H9 (cell line): ENCODE results near the gene PPIL6. TPM values are rescaled to one million over a fixed set of nuclear protein-coding genes. Genes with fewer than 3 reads are reported as not detected.

Source experiments
- DNase-seq: peaks from one replicate; pipeline ENCODE4 v3.0.0-alpha.2; 2017
- H2AFZ ChIP-seq: one replicate; pipeline ENCODE4 v1.6.1; 2013; ENCODE audit warnings: mild to moderate bottlenecking, low read length, control low read depth, moderate library complexity
- H2AK5ac ChIP-seq: 2 replicates; pipeline ENCODE4 v1.6.1; 2013; ENCODE audit warnings: low read length, control low read depth, mixed read lengths; ENCODE audit not compliant: insufficient read length
- H2BK120ac ChIP-seq: one replicate; pipeline ENCODE4 v1.6.1; 2013; ENCODE audit warnings: low read depth, mild to moderate bottlenecking, low read length, control low read depth, inconsistent platforms; ENCODE audit not compliant: poor library complexity, severe bottlenecking
- H2BK12ac ChIP-seq: 2 replicates; pipeline ENCODE4 v1.6.1; 2013; ENCODE audit warnings: low read length, control low read depth, mixed read lengths, low read depth; ENCODE audit not compliant: insufficient read length
- H2BK15ac ChIP-seq: 2 replicates; pipeline ENCODE4 v1.6.1; 2013; ENCODE audit warnings: low read depth, low read length, control low read depth
- H2BK20ac ChIP-seq: one replicate; pipeline ENCODE4 v1.6.1; 2013; ENCODE audit warnings: low read depth, mild to moderate bottlenecking, low read length, control low read depth, inconsistent platforms; ENCODE audit not compliant: poor library complexity, severe bottlenecking
- H2BK5ac ChIP-seq: 2 replicates; pipeline ENCODE4 v1.6.1; 2013; ENCODE audit warnings: low read length, control low read depth, mixed read lengths; ENCODE audit not compliant: insufficient read length
- H3K14ac ChIP-seq: 2 replicates; pipeline ENCODE4 v1.6.1; 2013; ENCODE audit warnings: low read length, control low read depth; ENCODE audit not compliant: insufficient read depth
- H3K18ac ChIP-seq: 2 replicates; pipeline ENCODE4 v1.6.1; 2013; ENCODE audit warnings: low read depth, mild to moderate bottlenecking, mixed read lengths, low read length, control low read depth; ENCODE audit not compliant: insufficient read length
- H3K23ac ChIP-seq: 2 replicates; pipeline ENCODE4 v1.6.1; 2013; ENCODE audit warnings: low read length, control low read depth, mixed read lengths, low read depth; ENCODE audit not compliant: insufficient read length
- H3K23me2 ChIP-seq: 2 replicates; pipeline ENCODE4 v1.6.1; 2013; ENCODE audit warnings: low read depth, mild to moderate bottlenecking, mixed read lengths, low read length, control low read depth; ENCODE audit not compliant: insufficient read length, poor library complexity, severe bottlenecking
- H3K27ac ChIP-seq: 2 replicates; pipeline ENCODE4 v1.5.1; 2013; ENCODE audit warnings: low read length, control low read depth, mixed read lengths, low read depth; ENCODE audit not compliant: insufficient read length
- H3K27me3 ChIP-seq: 2 replicates; pipeline ENCODE4 v1.6.1; 2013; ENCODE audit warnings: low read length, control low read depth, inconsistent platforms; ENCODE audit not compliant: insufficient read depth
- H3K4ac ChIP-seq: 2 replicates; pipeline ENCODE4 v1.6.1; 2013; ENCODE audit warnings: low read depth, mild to moderate bottlenecking, control low read depth, inconsistent platforms, low read length, moderate library complexity
- H3K4me1 ChIP-seq: 2 replicates; pipeline ENCODE4 v1.6.1; 2013; ENCODE audit warnings: low read length, control low read depth, inconsistent platforms; ENCODE audit not compliant: insufficient read depth
- H3K4me2 ChIP-seq: 2 replicates; pipeline ENCODE4 v1.6.1; 2013; ENCODE audit warnings: low read length, control low read depth, mixed read lengths; ENCODE audit not compliant: insufficient read length, insufficient read depth
- H3K56ac ChIP-seq: 2 replicates; pipeline ENCODE4 v1.6.1; 2013; ENCODE audit warnings: low read depth, mild to moderate bottlenecking, mixed read lengths, low read length, control low read depth; ENCODE audit not compliant: insufficient read length
- H3K79me1 ChIP-seq: 2 replicates; pipeline ENCODE4 v1.6.1; 2013; ENCODE audit warnings: low read depth, mild to moderate bottlenecking, moderate library complexity, low read length, control low read depth, inconsistent platforms; ENCODE audit not compliant: insufficient read depth, poor library complexity, severe bottlenecking
- H3K79me2 ChIP-seq: 2 replicates; pipeline ENCODE4 v1.6.1; 2013; ENCODE audit warnings: low read length, control low read depth, inconsistent platforms; ENCODE audit not compliant: insufficient read depth
- H3K9ac ChIP-seq: 2 replicates; pipeline ENCODE4 v1.6.1; 2013; ENCODE audit warnings: low read length, control low read depth, mixed read lengths; ENCODE audit not compliant: insufficient read length; ENCODE audit errors: extremely low read depth
- H3K9me3 ChIP-seq: one replicate; pipeline ENCODE4 v1.6.1; 2013; ENCODE audit warnings: low read depth, low read length, inconsistent platforms; ENCODE audit not compliant: control insufficient read depth
- H3T11ph ChIP-seq: one replicate; pipeline ENCODE4 v1.6.1; 2013; ENCODE audit warnings: mild to moderate bottlenecking, low read length, control low read depth, inconsistent platforms
- H4K20me1 ChIP-seq: one replicate; pipeline ENCODE4 v1.6.1; 2013; ENCODE audit not compliant: control insufficient read depth, insufficient read length, insufficient read depth
- H4K5ac ChIP-seq: 2 replicates; pipeline ENCODE4 v1.6.1; 2013; ENCODE audit warnings: low read depth, mild to moderate bottlenecking, mixed read lengths, low read length, control low read depth; ENCODE audit not compliant: insufficient read length
- H4K8ac ChIP-seq: replicated peaks from 2 replicates; pipeline ENCODE4 v1.6.1; 2013; ENCODE audit warnings: low read length, control low read depth, mixed read lengths, low read depth; ENCODE audit not compliant: insufficient read length
- H4K91ac ChIP-seq: 2 replicates; pipeline ENCODE4 v1.6.1; 2013; ENCODE audit warnings: low read depth, mild to moderate bottlenecking, moderate library complexity, mixed read lengths, low read length, control low read depth; ENCODE audit not compliant: insufficient read length
- H3K27ac Mint-ChIP-seq, 3 experiments: 2 replicates in 2 of 3; 3 replicates in 1 of 3; pipeline ENCODE4 v1.8.0; 2020 to 2021; ENCODE audit warnings: mixed read lengths in 3 of 3, mild to moderate bottlenecking in 1 of 3, moderate library complexity in 1 of 3
- H3K27me3 Mint-ChIP-seq: 2 replicates; pipeline ENCODE4 v1.8.0; 2021; ENCODE audit warnings: low read depth, mild to moderate bottlenecking, moderate library complexity, mixed read lengths
- H3K36me3 Mint-ChIP-seq, 3 experiments: 2 replicates in 2 of 3; 3 replicates in 1 of 3; pipeline ENCODE4 v1.8.0; 2020 to 2021; ENCODE audit warnings: low read depth in 3 of 3, mixed read lengths in 3 of 3; ENCODE audit not compliant: insufficient read depth in 1 of 3
- H3K4me1 Mint-ChIP-seq, 2 experiments: 2 replicates each; pipeline ENCODE4 v1.8.0; 2020; ENCODE audit warnings: mixed read lengths in 2 of 2
- H3K4me3 Mint-ChIP-seq, 2 experiments: 2 replicates in 1 of 2; 3 replicates in 1 of 2; pipeline ENCODE4 v1.8.0; 2020 to 2021; ENCODE audit warnings: mild to moderate bottlenecking in 2 of 2, mixed read lengths in 2 of 2, moderate library complexity in 1 of 2
- H3K9me3 Mint-ChIP-seq, 2 experiments: 2 replicates in 1 of 2; 3 replicates in 1 of 2; pipeline ENCODE4 v1.8.0; 2020; ENCODE audit warnings: mild to moderate bottlenecking in 2 of 2, mixed read lengths in 2 of 2, moderate library complexity in 1 of 2
- WGBS: extraction: QIAGEN DNeasy Blood & Tissue Kit; methylation state at CpG from one replicate; pipeline ENCODE4 v1.1.7; 2013; ENCODE audit warnings: missing lambda C conversion rate, low lambda C conversion rate, mixed read lengths; ENCODE audit not compliant: insufficient read length; ENCODE audit errors: extremely low coverage; 5-methylcytosine and 5-hydroxymethylcytosine counted together
- total RNA-seq: library from RNA; stranded (reverse); gene quantifications from 2 replicates; pipeline ENCODE4 v1.2.1, GENCODE V29; 2021
- TF ChIP-seq, protein P1 (sequence below): fragments of 200-600 bp; sonication (generic); conservative IDR thresholded peaks from 3 replicates; pipeline ENCODE4 v1.8.0; 2021; ENCODE audit warnings: antibody characterized with exemption, mild to moderate bottlenecking

The PPIL6 gene
- total RNA-seq, 1 experiment from 2014 or later: 1.0 TPM

DNA sequence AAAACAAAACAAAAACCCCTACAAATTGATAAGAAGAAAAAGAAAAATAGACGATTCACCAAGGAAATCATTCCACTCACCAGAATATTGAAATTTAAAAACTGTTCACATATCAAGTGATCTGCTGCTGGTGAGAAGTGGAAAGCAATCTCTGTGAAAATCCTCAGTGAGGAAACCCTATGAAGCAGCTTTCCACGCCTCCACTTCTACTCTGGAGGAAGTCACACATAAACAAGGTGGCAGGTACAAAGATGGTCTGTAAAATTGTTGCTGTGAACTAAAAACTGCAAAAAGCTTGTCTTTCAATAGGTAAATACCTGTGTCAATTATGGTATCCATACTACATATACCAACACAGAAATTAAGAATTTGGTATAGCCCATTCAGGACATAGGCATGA lies 76.7 kb downstream of the PPIL6 start:
- H3K27ac ChIP-seq: no peak overlapping the region
- no peak overlapping the region for H3K18ac ChIP-seq
- H3K9me3 Mint-ChIP-seq: peaks cover 0 to 2% of the 10 kb centered on the region in 2 experiments; a peak in 4 of 5 replicates
- no peak overlapping the region for H2BK5ac ChIP-seq
- no peak overlapping the region for H2BK12ac ChIP-seq
- no peak overlapping the region for H4K91ac ChIP-seq
- H4K20me1 ChIP-seq: no peaks in the 10 kb centered on the region
- H3K4me3 Mint-ChIP-seq: no peak overlapping the region
- no peak overlapping the region for H2AK5ac ChIP-seq
- no peak overlapping the region for H3K4ac ChIP-seq
- H3K27ac Mint-ChIP-seq: no peak overlapping the region
- no peak overlapping the region for H2BK120ac ChIP-seq
- H3K4me2 ChIP-seq: no peak overlapping the region
- H3K4me1 Mint-ChIP-seq: no peaks in the 10 kb centered on the region
- no peaks in the 10 kb centered on the region for H3K4me1 ChIP-seq
- H2AFZ ChIP-seq: no peak overlapping the region
- no peak overlapping the region for H3K23ac ChIP-seq
- H3K79me1 ChIP-seq: no peaks in the 10 kb centered on the region
- H3K14ac ChIP-seq: no peak overlapping the region
- H4K8ac ChIP-seq: no peak overlapping the region
- H3K9ac ChIP-seq: no peak overlapping the region
- H3K27me3 Mint-ChIP-seq: no peaks in the 10 kb centered on the region
- no peak for DNase-seq
- no peak overlapping the region for H3K56ac ChIP-seq
- H3T11ph ChIP-seq: no peak overlapping the region
- H3K36me3 Mint-ChIP-seq: peaks cover 66 to 86% (median 76%) of the 10 kb centered on the region in 3 experiments
- no peak overlapping the region for H2BK15ac ChIP-seq
- H3K9me3 ChIP-seq: no peaks in the 10 kb centered on the region
- no peak overlapping the region for H4K5ac ChIP-seq
- H2BK20ac ChIP-seq: no peak overlapping the region
- no peaks in the 10 kb centered on the region for H3K23me2 ChIP-seq
- TF ChIP-seq, protein P1, sequence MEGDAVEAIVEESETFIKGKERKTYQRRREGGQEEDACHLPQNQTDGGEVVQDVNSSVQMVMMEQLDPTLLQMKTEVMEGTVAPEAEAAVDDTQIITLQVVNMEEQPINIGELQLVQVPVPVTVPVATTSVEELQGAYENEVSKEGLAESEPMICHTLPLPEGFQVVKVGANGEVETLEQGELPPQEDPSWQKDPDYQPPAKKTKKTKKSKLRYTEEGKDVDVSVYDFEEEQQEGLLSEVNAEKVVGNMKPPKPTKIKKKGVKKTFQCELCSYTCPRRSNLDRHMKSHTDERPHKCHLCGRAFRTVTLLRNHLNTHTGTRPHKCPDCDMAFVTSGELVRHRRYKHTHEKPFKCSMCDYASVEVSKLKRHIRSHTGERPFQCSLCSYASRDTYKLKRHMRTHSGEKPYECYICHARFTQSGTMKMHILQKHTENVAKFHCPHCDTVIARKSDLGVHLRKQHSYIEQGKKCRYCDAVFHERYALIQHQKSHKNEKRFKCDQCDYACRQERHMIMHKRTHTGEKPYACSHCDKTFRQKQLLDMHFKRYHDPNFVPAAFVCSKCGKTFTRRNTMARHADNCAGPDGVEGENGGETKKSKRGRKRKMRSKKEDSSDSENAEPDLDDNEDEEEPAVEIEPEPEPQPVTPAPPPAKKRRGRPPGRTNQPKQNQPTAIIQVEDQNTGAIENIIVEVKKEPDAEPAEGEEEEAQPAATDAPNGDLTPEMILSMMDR: no peak
- no CpG with 5 or more reads among the region's 2 CpGs for WGBS
- no peaks in the 10 kb centered on the region for H3K79me2 ChIP-seq
- no peaks in the 10 kb centered on the region for H3K27me3 ChIP-seq
